Kidney epithelial cell (primary cell): Measurements from ENCODE around the gene CFAP251. TPM values are rescaled to one million over a fixed set of nuclear protein-coding genes. Genes with fewer than 3 reads are reported as not detected.

Experiments used
- DNase-seq: peaks from one replicate; pipeline ENCODE4 v3.0.0-alpha.2; 2010; ENCODE audit warnings: low read depth
- H3K27me3 ChIP-seq: 2 replicates; pipeline ENCODE4 v1.6.0; 2011; ENCODE audit warnings: low read length; ENCODE audit not compliant: control insufficient read depth, insufficient read depth
- H3K36me3 ChIP-seq: 2 replicates; pipeline ENCODE4 v1.5.1; 2011; ENCODE audit warnings: low read length; ENCODE audit not compliant: control insufficient read depth, insufficient read depth
- H3K4me3 ChIP-seq: 2 replicates; pipeline ENCODE4 v1.5.1; 2011; ENCODE audit warnings: low read depth, mild to moderate bottlenecking, control low read depth, low read length
- CTCF ChIP-seq: IDR thresholded peaks from 2 replicates; pipeline ENCODE4 v1.5.1; 2011; ENCODE audit warnings: mild to moderate bottlenecking, moderate library complexity, low read length, control low read depth, inconsistent platforms; ENCODE audit not compliant: insufficient read depth, poor library complexity, severe bottlenecking
- total RNA-seq: library from RNA; depleted of rRNA; stranded (reverse); fragments of >200 nt; gene quantifications from 2 replicates; pipeline ENCODE4 v1.2.3, GENCODE V29; 2015

CFAP251 gene
- total RNA-seq, 1 donor from 2014 or later, result 3.7 TPM

DNA sequence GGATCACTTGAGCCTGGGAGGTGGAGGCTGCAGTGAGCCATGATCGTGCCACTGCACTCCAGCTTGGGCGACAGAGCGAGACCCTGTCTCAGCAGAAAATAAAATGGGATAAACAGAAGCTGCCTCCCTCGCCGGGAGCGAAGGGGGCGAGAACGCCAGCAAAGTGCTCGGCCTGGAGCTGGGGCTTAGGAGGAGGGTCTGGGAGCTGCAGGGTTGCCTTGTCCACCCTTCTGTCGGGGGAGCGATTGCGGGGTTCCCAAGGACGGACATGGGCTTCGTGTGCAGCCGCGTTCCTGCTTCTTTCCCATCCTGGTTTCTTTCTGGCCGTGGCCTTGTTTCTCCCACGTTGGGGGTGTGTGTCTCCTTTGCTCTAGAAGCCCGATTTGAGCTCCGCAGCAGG, 132.3 kb downstream of the CFAP251 start:
- Histone ChIP-seq H3K36me3 (peaks cover 2% of the 10 kb centered on the region), H3K4me3 (no peak overlapping the region), H3K27me3 (no peaks in the 10 kb centered on the region)
- no peak for DNase-seq
- no peak for TF ChIP-seq CTCF

DNA sequence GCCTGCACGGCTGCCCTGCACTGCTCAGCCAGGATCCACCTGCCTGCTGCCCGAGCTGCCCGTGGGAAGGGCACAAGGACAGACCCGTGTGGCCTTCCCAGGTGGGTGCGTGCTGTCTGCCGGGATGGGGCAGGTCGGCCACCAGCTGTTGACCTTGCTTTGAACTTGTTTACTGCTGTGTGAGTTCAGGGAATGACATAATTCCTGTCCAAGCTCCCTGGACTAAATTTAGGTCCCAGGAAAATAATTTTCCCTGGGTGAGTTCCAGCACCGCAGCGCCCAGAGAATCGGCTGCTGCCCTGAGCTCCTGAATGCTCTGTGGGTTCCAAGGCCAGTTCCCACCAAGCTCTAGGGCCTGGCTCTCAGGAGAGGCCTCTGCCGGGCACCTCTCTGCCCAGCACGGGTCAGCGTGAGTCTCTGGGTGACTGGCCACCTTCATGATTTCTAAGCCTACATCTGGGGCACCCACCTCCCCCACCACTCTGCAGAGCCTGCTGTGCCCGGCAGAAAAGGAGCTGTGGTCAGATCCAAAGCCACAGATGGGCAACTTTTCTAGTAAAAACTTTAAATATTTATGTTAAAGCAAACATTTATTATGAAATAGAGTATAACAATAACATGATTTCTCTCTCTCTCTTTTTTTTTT, 133.0 kb downstream of the CFAP251 start:
- no peak for TF ChIP-seq CTCF

DNA sequence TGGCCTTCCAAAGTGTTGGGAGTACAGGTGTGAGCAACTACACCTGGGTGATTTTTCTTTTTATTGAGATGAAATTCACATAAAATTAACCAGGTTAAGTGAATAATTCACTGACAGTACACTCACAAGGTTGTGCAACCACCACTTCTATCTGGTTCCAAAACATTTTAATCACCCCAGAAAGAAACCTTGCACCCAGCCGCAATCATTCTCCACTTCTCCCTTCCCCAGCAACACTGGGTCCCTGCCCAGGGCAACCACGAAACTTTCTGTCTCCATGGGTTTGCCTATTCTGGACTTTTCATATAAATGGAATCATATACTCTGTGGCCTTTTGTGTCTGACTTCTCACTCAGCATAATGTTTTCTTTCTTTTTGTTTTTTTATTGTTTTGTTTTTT, 133.9 kb downstream of the CFAP251 start:
- TF ChIP-seq CTCF, result no peak
- Histone ChIP-seq H3K4me3 (no peak overlapping the region), H3K27me3 (no peaks in the 10 kb centered on the region), H3K36me3 (peaks cover 1% of the 10 kb centered on the region)
- no peak for DNase-seq

More for the DNA sequence above, 133.0 kb downstream of the CFAP251 start:
- Histone ChIP-seq H3K4me3 (no peak overlapping the region), H3K27me3 (no peaks in the 10 kb centered on the region), H3K36me3 (peaks cover 1% of the 10 kb centered on the region)
- no peak for DNase-seq

Other genes starting within 250 kb of the CFAP251 start
- 0.89 and 1.3 TPM in 2 replicates for gene MORN3, start 248.9 kb upstream of the CFAP251 start, total RNA-seq
- 8.8 and 8.9 TPM in 2 replicates for gene TMEM120B, start 205.8 kb upstream of the CFAP251 start, total RNA-seq
- gene RHOF, start 124.9 kb upstream of the CFAP251 start, total RNA-seq, result 194 and 311 TPM in 2 replicates
- gene SETD1B, start 114.6 kb upstream of the CFAP251 start, total RNA-seq, result 8.1 and 9.6 TPM in 2 replicates
- gene HPD, start 59.7 kb upstream of the CFAP251 start, total RNA-seq, result 0.33 TPM in 1 of 2 replicates, not detected in the other
- 132 and 151 TPM in 2 replicates for gene PSMD9, start 29.8 kb upstream of the CFAP251 start, total RNA-seq
- gene BCL7A, start 103.3 kb downstream of the CFAP251 start, total RNA-seq, result 20.5 and 23.8 TPM in 2 replicates
- 34.2 and 35.7 TPM in 2 replicates for gene MLXIP, start 160.2 kb downstream of the CFAP251 start, total RNA-seq